K562 (cell line): ENCODE results near the gene AGO1. TPM values are rescaled to one million over a fixed set of nuclear protein-coding genes. Genes with fewer than 3 reads are reported as not detected.

Experiments
- ESRRB ChIP-seq: fragments of 250-450 bp; sonication (Bioruptor Pico); IDR thresholded peaks from 2 replicates; pipeline ENCODE4 v1.5.0; 2020; ENCODE audit warnings: mild to moderate bottlenecking, moderate library complexity, borderline replicate concordance
- FOXA3 ChIP-seq, 2 experiments: fragments of 450-650 bp in 1 of 2; sonication (generic) in 1 of 2; formaldehyde crosslinking; IDR thresholded peaks in 1 of 2; conservative IDR thresholded peaks in 1 of 2; 2 replicates each; pipeline versions ENCODE4 v1.4.0 to v1.8.0; 2020 to 2022; ENCODE audit warnings: mild to moderate bottlenecking in 2 of 2, missing genetic modification reagents in 1 of 2
- FOXP4 ChIP-seq: sonication (generic); formaldehyde crosslinking; IDR thresholded peaks from 2 replicates; pipeline ENCODE4 v1.8.0; 2022; ENCODE audit warnings: mild to moderate bottlenecking, missing genetic modification reagents, borderline replicate concordance
- HOXB6 ChIP-seq: fragments of 250-450 bp; sonication (Bioruptor Pico); IDR thresholded peaks from 2 replicates; pipeline ENCODE4 v1.5.1; 2022; ENCODE audit warnings: mild to moderate bottlenecking, borderline replicate concordance
- LCOR ChIP-seq: sonication (generic); formaldehyde crosslinking; IDR thresholded peaks from 2 replicates; pipeline ENCODE4 v1.8.0; 2022; ENCODE audit warnings: mild to moderate bottlenecking, missing genetic modification reagents
- MAFG ChIP-seq: fragments of 450-650 bp; conservative IDR thresholded peaks from 2 replicates; pipeline ENCODE4 v1.6.1; 2016; ENCODE audit warnings: missing genetic modification characterization, missing compliant biosample characterization
- MYC ChIP-seq, 2 experiments: fragments of 250-450 bp in 1 of 2; sonication (Bioruptor Pico) in 1 of 2; IDR thresholded peaks; 2 replicates each; pipeline versions ENCODE4 v1.5.1 to v1.6.1; 2012 to 2021; ENCODE audit warnings: low read depth in 2 of 2, borderline replicate concordance in 1 of 2, improper control_type of control experiment in 1 of 2, low read length in 1 of 2, mild to moderate bottlenecking in 1 of 2, moderate library complexity in 1 of 2
- NCOA4 ChIP-seq: fragments of 450-650 bp; IDR thresholded peaks from 2 replicates; pipeline ENCODE4 v1.6.1; 2018; ENCODE audit warnings: mild to moderate bottlenecking; ENCODE audit not compliant: partially characterized antibody
- RBM25 ChIP-seq: fragments of 200-400 bp; formaldehyde crosslinking; IDR thresholded peaks from 2 replicates; pipeline ENCODE4 v1.6.1; 2018; ENCODE audit warnings: low read length, low read depth, moderate library complexity; ENCODE audit not compliant: severe bottlenecking
- SMAD1 ChIP-seq: fragments of 150-350 bp; IDR thresholded peaks from 2 replicates; pipeline ENCODE4 v1.6.1; 2014; ENCODE audit warnings: low read length, low read depth; ENCODE audit not compliant: partially characterized antibody
- SRSF1 ChIP-seq: fragments of 200-400 bp; formaldehyde crosslinking; IDR thresholded peaks from 2 replicates; pipeline ENCODE4 v1.6.1; 2017; ENCODE audit warnings: mild to moderate bottlenecking, low read depth, low read length, moderate library complexity
- TAF15 ChIP-seq: fragments of 200-400 bp; formaldehyde crosslinking; IDR thresholded peaks from 2 replicates; pipeline ENCODE4 v1.6.1; 2017; ENCODE audit warnings: mild to moderate bottlenecking, low read depth, low read length, moderate library complexity
- polyA plus RNA-seq, 8 experiments: library from polyadenylated mRNA; depleted of rRNA in 4 of 8; stranded (reverse) in 5 of 8; unstranded in 3 of 8; fragments of >200 nt; fragmentation: Nextera tagmentation in 2 of 8; fragmentation: Illumina TruSeq in 1 of 8; extraction: Ambion mirVana in 2 of 8; extraction: Trizol in 1 of 8; gene quantifications; 2 replicates each; pipeline versions ENCODE4 v1.2.1 to v1.2.3, GENCODE V29; 2011 to 2014; ENCODE audit warnings: inconsistent platforms in 1 of 8, missing spikeins in 1 of 8
- total RNA-seq, 7 experiments: library from RNA; depleted of rRNA in 6 of 7; stranded (reverse); fragments of >200 nt in 6 of 7; fragmentation: Illumina TruSeq in 2 of 7; extraction: Trizol in 2 of 7; gene quantifications; 2 replicates each; pipeline versions ENCODE4 v1.2.1 to v1.2.3, GENCODE V29; 2011 to 2021; ENCODE audit warnings: low replicate concordance in 1 of 7
- TF ChIP-seq, protein P1 (sequence below): IDR thresholded peaks from 2 replicates; pipeline ENCODE4 v1.6.1; 2012; ENCODE audit warnings: low read depth, low read length, improper control_type of control experiment, borderline replicate concordance
- TF ChIP-seq, protein P2 (sequence below): fragments of 250-450 bp; sonication (Bioruptor Pico); IDR thresholded peaks from 2 replicates; pipeline ENCODE4 v1.5.0; 2021
- TF ChIP-seq, protein P3 (sequence below): fragments of 450-650 bp; IDR thresholded peaks from 2 replicates; pipeline ENCODE4 v1.7.0; 2016; ENCODE audit warnings: borderline replicate concordance
- TF ChIP-seq, protein P4 (sequence below): fragments of 450-650 bp; IDR thresholded peaks from 2 replicates; pipeline ENCODE4 v1.6.1; 2016; ENCODE audit warnings: antibody characterized with exemption

Gene AGO1
- total and polyA plus RNA-seq, 9 of the 15 experiments (the other 6 are each of a cell fraction or from before 2014, with no cell fraction given) = 7.3 to 64.2 (median 26.0) TPM

DNA sequence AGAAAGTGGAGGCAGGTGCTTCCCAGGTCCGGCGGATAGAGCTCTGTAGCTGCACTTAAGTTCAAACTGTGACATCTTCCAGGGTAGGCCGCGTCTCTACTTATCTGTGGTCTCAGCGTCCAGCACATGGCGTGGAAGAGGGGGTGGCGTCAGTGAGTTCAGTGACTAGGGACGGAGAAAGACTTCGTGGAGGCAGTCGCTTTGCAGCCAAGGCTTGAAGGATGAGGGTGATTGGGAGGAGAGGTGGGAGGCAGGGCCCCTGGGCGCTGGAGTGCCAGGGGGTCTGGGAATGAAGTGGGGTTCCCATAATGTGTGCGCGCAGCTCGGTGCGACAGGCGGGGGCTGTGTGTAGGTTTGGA lies 444 bp upstream of the AGO1 start (continued):
- no peak for TF ChIP-seq ESRRB (CRISPR knock-in tag)
- TF ChIP-seq TAF15 = no peak
- TF ChIP-seq FOXA3 (CRISPR knock-in tag; conservative IDR thresholded peaks at IDR 0.05 in 1 of 2, IDR thresholded peaks at IDR 0.05 in 1 of 2) = no peak; a peak in 1 of 4 replicates
- TF ChIP-seq, protein P1, sequence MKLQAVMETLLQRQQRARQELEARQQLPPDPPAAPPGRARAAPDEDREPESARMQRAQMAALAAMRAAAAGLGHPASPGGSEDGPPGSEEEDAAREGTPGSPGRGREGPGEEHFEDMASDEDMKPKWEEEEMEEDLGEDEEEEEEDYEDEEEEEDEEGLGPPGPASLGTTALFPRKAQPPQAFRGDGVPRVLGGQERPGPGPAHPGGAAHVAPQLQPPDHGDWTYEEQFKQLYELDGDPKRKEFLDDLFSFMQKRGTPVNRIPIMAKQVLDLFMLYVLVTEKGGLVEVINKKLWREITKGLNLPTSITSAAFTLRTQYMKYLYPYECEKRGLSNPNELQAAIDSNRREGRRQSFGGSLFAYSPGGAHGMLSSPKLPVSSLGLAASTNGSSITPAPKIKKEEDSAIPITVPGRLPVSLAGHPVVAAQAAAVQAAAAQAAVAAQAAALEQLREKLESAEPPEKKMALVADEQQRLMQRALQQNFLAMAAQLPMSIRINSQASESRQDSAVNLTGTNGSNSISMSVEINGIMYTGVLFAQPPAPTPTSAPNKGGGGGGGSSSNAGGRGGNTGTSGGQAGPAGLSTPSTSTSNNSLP = no peak
- no peak for TF ChIP-seq SRSF1
- TF ChIP-seq MAFG = no peak
- TF ChIP-seq LCOR (CRISPR knock-in tag) = 0 out of 2 replicates have a peak, but pooled peaks have one; percentile 6
- TF ChIP-seq, protein P2, sequence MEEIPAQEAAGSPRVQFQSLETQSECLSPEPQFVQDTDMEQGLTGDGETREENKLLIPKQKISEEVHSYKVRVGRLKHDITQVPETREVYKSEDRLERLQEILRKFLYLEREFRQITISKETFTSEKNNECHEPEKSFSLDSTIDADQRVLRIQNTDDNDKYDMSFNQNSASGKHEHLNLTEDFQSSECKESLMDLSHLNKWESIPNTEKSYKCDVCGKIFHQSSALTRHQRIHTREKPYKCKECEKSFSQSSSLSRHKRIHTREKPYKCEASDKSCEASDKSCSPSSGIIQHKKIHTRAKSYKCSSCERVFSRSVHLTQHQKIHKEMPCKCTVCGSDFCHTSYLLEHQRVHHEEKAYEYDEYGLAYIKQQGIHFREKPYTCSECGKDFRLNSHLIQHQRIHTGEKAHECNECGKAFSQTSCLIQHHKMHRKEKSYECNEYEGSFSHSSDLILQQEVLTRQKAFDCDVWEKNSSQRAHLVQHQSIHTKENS = no peak
- TF ChIP-seq FOXP4 (CRISPR knock-in tag) = no peak; the same call in 1 of the 2 replicates
- no peak for TF ChIP-seq NCOA4
- TF ChIP-seq, protein P3, sequence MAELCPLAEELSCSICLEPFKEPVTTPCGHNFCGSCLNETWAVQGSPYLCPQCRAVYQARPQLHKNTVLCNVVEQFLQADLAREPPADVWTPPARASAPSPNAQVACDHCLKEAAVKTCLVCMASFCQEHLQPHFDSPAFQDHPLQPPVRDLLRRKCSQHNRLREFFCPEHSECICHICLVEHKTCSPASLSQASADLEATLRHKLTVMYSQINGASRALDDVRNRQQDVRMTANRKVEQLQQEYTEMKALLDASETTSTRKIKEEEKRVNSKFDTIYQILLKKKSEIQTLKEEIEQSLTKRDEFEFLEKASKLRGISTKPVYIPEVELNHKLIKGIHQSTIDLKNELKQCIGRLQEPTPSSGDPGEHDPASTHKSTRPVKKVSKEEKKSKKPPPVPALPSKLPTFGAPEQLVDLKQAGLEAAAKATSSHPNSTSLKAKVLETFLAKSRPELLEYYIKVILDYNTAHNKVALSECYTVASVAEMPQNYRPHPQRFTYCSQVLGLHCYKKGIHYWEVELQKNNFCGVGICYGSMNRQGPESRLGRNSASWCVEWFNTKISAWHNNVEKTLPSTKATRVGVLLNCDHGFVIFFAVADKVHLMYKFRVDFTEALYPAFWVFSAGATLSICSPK = peak; percentile 59; the same call in 1 of the 2 replicates
- peak; percentile 24; the same call in 1 of the 2 replicates for TF ChIP-seq MYC (IDR thresholded peaks at IDR 0.05; ENCODE audit: low read depth, low read length)
- peak; percentile 31; the same call in 1 of the 2 replicates for TF ChIP-seq MYC (CRISPR knock-in tag; IDR thresholded peaks at IDR 0.05; ENCODE audit: borderline replicate concordance, low read depth)
- TF ChIP-seq HOXB6 (CRISPR knock-in tag) = no peak
- TF ChIP-seq SMAD1 = no peak
- TF ChIP-seq, protein P4, sequence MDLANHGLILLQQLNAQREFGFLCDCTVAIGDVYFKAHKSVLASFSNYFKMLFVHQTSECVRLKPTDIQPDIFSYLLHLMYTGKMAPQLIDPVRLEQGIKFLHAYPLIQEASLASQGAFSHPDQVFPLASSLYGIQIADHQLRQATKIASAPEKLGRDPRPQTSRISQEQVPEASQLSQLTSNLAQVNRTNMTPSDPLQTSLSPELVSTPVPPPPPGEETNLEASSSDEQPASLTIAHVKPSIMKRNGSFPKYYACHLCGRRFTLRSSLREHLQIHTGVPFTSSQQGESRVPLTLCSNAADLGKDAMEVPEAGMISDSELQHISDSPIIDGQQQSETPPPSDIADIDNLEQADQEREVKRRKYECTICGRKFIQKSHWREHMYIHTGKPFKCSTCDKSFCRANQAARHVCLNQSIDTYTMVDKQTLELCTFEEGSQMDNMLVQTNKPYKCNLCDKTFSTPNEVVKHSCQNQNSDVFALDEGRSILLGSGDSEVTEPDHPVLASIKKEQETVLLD = peak; percentile 35; the same call in 1 of the 2 replicates
- TF ChIP-seq RBM25 = no peak
